ENCODE data around the gene NOC2L. TPM values are rescaled to one million over a fixed set of nuclear protein-coding genes. Genes with fewer than 3 reads are reported as not detected.

NOC2L gene
- polyA plus RNA-seq, 1 donor (not counting 4 experiments of a cell fraction or from before 2014, with no cell fraction given), result 51.8 TPM

- H3K4me1 ChIP-seq (ENCODE audit: control insufficient read depth, extremely low read depth, insufficient read depth, low read length), result no peaks in the 10 kb centered on the region
- H3K79me2 ChIP-seq (ENCODE audit: control insufficient read depth, insufficient read depth, low read length), result no peaks in the 10 kb centered on the region
- H3K9ac ChIP-seq (ENCODE audit: control insufficient read depth, extremely low read depth, insufficient read depth, low read length), result no peak overlapping the region
- no peak overlapping the region for H3K4me2 ChIP-seq (ENCODE audit: control insufficient read depth, extremely low read depth, insufficient read depth, low read depth, low read length)
- DNase-seq (ENCODE audit: low read depth, low spot score) (no peak), FAIRE-seq (no peak)
- dilution Hi-C loops (cut with MboI; ENCODE audit: extremely low pct_ligation_motif_present, low sequenced_read_pairs), result no loop called here
- no peak overlapping the region for H3K27ac ChIP-seq (ENCODE audit: control insufficient read depth, insufficient read depth, low read length)
- H3K36me3 ChIP-seq (ENCODE audit: control insufficient read depth in 2 of 2, extremely low read depth in 1 of 2, insufficient read depth in 2 of 2, low read length in 2 of 2), result no peaks in the 10 kb centered on the region
- peaks cover 5% of the 10 kb centered on the region for H4K20me1 ChIP-seq (ENCODE audit: control insufficient read depth, extremely low read depth, insufficient read depth, low read length)
- no peaks in the 10 kb centered on the region for H3K9me3 ChIP-seq (ENCODE audit: control insufficient read depth, low read depth, low read length)
- H3K27me3 ChIP-seq (ENCODE audit: control insufficient read depth, extremely low read depth, insufficient read depth, low read length), result peaks cover 21% of the 10 kb centered on the region
- no peaks in the 10 kb centered on the region for H3K9me1 ChIP-seq (ENCODE audit: control insufficient read depth, extremely low read depth, insufficient read depth, low read length)
- no peak overlapping the region for H3K4me3 ChIP-seq (ENCODE audit: control insufficient read depth in 2 of 3, extremely low read depth in 1 of 3, insufficient read depth in 2 of 3, low read depth in 1 of 3, low read length in 3 of 3)
- H2AFZ ChIP-seq (ENCODE audit: control insufficient read depth, low read length), result no peak overlapping the region
- no peak for TF ChIP-seq EZH2 (IDR thresholded peaks at IDR 0.05; ENCODE audit: low read length)
- TF ChIP-seq CTCF (optimal IDR thresholded peaks at IDR 0.05 in 1 of 3, IDR thresholded peaks at IDR 0.05 in 1 of 3, conservative IDR thresholded peaks at IDR 0.05 in 1 of 3; ENCODE audit: extremely low read depth in 1 of 3, insufficient read depth in 2 of 3, low read length in 3 of 3), result no peak
Measured at GRCh38 chr1:993379-993995, 34.4 kb upstream of the NOC2L start.

- TF ChIP-seq CTCF (optimal IDR thresholded peaks at IDR 0.05 in 1 of 3, IDR thresholded peaks at IDR 0.05 in 1 of 3, conservative IDR thresholded peaks at IDR 0.05 in 1 of 3; ENCODE audit: extremely low read depth in 1 of 3, insufficient read depth in 2 of 3, low read length in 3 of 3), result no peak
- TF ChIP-seq EZH2 (IDR thresholded peaks at IDR 0.05; ENCODE audit: low read length), result no peak
- Histone ChIP-seq H3K9me3 (ENCODE audit: control insufficient read depth, low read depth, low read length) (no peaks in the 10 kb centered on the region), H3K27ac (ENCODE audit: control insufficient read depth, insufficient read depth, low read length) (no peak overlapping the region), H3K4me3 (ENCODE audit: control insufficient read depth in 2 of 3, extremely low read depth in 1 of 3, insufficient read depth in 2 of 3, low read depth in 1 of 3, low read length in 3 of 3) (no peak overlapping the region), H3K9me1 (ENCODE audit: control insufficient read depth, extremely low read depth, insufficient read depth, low read length) (no peaks in the 10 kb centered on the region), H3K36me3 (ENCODE audit: control insufficient read depth in 2 of 2, extremely low read depth in 1 of 2, insufficient read depth in 2 of 2, low read length in 2 of 2) (no peaks in the 10 kb centered on the region), H3K27me3 (ENCODE audit: control insufficient read depth, extremely low read depth, insufficient read depth, low read length) (peaks cover 9% of the 10 kb centered on the region), H3K4me1 (ENCODE audit: control insufficient read depth, extremely low read depth, insufficient read depth, low read length) (no peaks in the 10 kb centered on the region), H3K4me2 (ENCODE audit: control insufficient read depth, extremely low read depth, insufficient read depth, low read depth, low read length) (no peak overlapping the region), H2AFZ (ENCODE audit: control insufficient read depth, low read length) (no peak overlapping the region), H3K79me2 (ENCODE audit: control insufficient read depth, insufficient read depth, low read length) (no peaks in the 10 kb centered on the region), H4K20me1 (ENCODE audit: control insufficient read depth, extremely low read depth, insufficient read depth, low read length) (no peaks in the 10 kb centered on the region), H3K9ac (ENCODE audit: control insufficient read depth, extremely low read depth, insufficient read depth, low read length) (no peak overlapping the region)
- dilution Hi-C loops (cut with MboI; ENCODE audit: extremely low pct_ligation_motif_present, low sequenced_read_pairs), result no loop called here
- no peak for FAIRE-seq
- DNase-seq (ENCODE audit: low read depth, low spot score), result no peak
Measured at GRCh38 chr1:992362-992761, 33.3 kb upstream of the NOC2L start.

Measured in keratinocyte (primary cell).